SK-N-SH (cell line): ENCODE measurements around the gene CGN.

Source experiments
- FOSL2 ChIP-seq: IDR thresholded peaks from 2 replicates; pipeline ENCODE4 v1.4.0; 2012; ENCODE audit warnings: low read depth, mild to moderate bottlenecking, moderate library complexity, borderline replicate concordance
- TF ChIP-seq, protein P1 (sequence below): fragments of 200-600 bp; sonication (generic); IDR thresholded peaks from 2 replicates; pipeline ENCODE4 v1.6.1; 2017; ENCODE audit warnings: antibody characterized with exemption, mild to moderate bottlenecking, moderate library complexity

DNA sequence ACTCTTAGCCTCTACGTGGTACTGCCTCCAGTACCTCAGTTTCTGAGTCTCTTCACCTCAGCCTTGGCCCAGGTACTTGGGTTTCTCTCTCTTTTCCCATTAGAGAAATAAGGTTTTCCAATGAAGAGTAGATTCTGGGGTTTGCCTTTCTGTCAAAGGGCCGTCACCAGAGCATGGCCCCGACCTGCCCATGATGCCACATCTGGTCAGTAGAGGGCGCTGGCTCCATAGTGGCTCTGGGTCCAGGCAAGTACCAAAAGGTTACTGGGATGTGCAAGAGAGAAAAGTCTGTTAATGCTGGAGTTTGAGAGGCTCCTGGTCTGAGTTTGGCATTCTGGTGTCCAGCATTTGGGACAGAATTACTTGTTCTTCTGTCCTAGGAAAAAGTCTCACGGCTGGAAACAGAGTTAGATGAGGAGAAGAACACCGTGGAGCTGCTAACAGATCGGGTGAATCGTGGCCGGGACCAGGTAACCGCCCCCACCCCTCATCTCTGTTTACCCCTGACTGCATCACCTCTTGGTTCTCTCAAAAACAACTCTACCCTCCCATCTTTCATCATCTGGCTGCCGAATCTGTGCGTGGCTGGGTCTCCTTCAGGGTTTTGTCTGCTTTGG, 23.6 kb downstream of the CGN start:
- TF ChIP-seq, protein P1, sequence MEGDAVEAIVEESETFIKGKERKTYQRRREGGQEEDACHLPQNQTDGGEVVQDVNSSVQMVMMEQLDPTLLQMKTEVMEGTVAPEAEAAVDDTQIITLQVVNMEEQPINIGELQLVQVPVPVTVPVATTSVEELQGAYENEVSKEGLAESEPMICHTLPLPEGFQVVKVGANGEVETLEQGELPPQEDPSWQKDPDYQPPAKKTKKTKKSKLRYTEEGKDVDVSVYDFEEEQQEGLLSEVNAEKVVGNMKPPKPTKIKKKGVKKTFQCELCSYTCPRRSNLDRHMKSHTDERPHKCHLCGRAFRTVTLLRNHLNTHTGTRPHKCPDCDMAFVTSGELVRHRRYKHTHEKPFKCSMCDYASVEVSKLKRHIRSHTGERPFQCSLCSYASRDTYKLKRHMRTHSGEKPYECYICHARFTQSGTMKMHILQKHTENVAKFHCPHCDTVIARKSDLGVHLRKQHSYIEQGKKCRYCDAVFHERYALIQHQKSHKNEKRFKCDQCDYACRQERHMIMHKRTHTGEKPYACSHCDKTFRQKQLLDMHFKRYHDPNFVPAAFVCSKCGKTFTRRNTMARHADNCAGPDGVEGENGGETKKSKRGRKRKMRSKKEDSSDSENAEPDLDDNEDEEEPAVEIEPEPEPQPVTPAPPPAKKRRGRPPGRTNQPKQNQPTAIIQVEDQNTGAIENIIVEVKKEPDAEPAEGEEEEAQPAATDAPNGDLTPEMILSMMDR, result peak; percentile 97
- no peak for TF ChIP-seq FOSL2
